Measurements from ENCODE around the gene DCHS2. TPM values are rescaled to one million over a fixed set of nuclear protein-coding genes. Genes with fewer than 3 reads are reported as not detected.

DCHS2 gene
- total RNA-seq, 1 donor: under 0.01 TPM

DNA sequence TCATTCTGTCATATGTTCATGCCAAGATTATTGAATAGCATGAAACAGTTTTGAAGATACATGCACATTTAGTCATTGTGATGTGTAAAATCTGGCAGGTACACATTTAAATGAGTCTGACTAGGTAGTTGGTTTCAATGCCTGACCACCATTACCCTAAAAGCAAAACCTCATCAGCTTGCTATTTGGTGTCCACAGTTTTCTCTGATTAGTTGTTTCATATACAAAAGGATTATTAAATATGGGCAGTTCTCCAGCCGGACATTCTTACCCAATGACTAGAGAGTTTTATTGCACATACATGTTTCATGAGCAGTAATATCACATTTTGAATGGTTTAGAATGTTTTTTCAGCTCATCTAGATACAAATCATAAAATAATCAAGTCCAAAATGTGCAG is 23.7 kb downstream of the DCHS2 start:
- peak; percentile 11 for DNase-seq (ENCODE audit: low read depth)
- TF ChIP-seq, protein P1, sequence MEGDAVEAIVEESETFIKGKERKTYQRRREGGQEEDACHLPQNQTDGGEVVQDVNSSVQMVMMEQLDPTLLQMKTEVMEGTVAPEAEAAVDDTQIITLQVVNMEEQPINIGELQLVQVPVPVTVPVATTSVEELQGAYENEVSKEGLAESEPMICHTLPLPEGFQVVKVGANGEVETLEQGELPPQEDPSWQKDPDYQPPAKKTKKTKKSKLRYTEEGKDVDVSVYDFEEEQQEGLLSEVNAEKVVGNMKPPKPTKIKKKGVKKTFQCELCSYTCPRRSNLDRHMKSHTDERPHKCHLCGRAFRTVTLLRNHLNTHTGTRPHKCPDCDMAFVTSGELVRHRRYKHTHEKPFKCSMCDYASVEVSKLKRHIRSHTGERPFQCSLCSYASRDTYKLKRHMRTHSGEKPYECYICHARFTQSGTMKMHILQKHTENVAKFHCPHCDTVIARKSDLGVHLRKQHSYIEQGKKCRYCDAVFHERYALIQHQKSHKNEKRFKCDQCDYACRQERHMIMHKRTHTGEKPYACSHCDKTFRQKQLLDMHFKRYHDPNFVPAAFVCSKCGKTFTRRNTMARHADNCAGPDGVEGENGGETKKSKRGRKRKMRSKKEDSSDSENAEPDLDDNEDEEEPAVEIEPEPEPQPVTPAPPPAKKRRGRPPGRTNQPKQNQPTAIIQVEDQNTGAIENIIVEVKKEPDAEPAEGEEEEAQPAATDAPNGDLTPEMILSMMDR (IDR thresholded peaks at IDR 0.05; ENCODE audit: insufficient read depth, low read depth, low read length): no peak
- no peak overlapping the region for H3K4me3 ChIP-seq (ENCODE audit: low read depth, low read length)

DNA sequence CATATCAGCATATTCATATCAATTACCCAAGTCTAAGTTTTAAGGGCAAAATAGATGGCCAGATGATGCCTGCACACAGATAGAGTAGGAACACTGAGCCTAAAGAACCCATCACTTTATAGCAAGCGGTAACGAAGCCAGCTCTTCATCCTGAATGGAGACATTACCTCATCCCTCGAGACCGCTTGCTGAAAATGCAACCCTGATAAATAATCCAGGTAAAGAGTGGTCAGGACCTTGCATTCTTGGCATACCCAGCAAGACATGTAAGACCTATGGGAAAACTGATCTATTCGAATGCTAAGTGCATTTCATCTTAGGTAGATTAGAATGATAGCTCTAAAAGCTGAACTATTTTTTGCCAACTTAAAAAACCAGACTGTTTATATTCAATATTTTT is 25.3 kb downstream of the DCHS2 start:
- no peak for DNase-seq (ENCODE audit: low read depth)
- H3K4me3 ChIP-seq (ENCODE audit: low read depth, low read length): no peak overlapping the region
- TF ChIP-seq, protein P1 (IDR thresholded peaks at IDR 0.05; ENCODE audit: insufficient read depth, low read depth, low read length): no peak

DNA sequence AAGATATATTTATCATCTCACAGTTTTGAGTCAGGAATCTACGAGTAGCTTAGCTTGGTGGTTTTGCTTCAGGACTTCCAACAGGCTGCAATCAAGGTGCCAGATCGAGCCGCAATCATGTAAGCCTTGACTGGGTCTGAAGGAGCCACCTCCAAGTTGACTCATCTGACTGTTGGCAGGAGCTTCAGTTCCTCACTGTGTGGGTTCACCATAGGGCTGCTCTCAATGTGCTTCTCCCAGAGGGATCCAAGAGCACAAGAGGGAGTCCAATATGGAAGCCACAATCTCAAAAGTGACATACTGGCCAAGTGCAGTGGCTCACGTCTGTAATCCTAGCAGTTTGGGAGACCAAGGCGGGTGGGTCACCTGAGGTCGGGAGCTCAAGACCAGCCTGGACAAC is 26.5 kb downstream of the DCHS2 start:
- no peak overlapping the region for H3K4me3 ChIP-seq (ENCODE audit: low read depth, low read length)
- TF ChIP-seq, protein P1 (IDR thresholded peaks at IDR 0.05; ENCODE audit: insufficient read depth, low read depth, low read length): no peak
- DNase-seq (ENCODE audit: low read depth): no peak

DNA sequence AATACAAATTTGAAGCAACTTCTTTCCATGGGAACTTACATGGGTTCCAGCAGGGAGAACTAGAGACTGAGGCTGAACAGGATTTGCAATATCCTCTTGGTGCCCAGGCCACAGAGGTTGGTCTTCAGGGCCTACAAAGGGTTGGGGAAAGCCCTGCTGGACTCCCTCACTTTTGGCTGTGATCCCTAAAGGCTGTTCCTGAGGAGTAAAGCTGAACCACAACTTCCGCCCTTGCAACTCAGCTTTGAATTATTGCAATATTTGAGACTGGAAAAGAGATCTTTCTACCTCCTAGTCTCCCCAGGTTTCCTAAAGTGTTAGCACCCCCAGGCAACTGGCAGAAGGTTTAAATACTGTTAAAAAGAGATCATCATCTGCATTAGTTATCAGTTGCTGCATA is 26.9 kb downstream of the DCHS2 start:
- TF ChIP-seq, protein P1 (IDR thresholded peaks at IDR 0.05; ENCODE audit: insufficient read depth, low read depth, low read length): no peak
- DNase-seq (ENCODE audit: low read depth): no peak

DNA sequence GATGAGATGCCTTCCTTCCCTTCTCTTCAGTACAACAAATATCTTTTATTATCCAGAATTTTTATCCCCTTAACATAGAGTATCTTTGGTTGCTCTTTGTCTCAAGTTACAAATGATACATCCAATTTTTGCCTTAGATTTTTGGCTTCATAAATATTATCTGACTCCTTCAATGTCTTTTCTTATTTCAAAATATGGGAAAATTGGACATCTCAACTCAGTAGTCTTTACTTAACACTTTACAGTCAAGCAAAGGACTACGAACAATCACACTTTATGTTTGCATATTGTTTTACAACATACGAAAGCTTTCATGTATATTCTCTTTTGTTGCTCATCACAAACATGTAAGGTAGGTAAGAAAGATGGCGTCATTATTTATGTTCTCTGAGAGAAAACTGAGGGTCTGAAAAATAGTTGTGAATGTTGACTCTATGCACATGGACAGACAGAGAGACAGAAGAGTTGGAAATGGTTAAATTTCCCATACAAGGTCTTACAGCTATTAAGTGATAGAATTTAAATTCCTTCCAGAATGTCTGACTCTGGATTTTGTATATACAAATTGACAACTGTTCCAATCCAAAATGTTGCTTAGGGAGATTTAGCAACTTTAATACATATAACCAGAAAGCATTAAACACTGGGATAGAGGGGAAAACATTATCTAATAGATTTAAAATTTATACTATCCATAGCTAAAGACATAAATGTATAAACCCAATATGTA is 29.4 kb downstream of the DCHS2 start:
- TF ChIP-seq, protein P1 (IDR thresholded peaks at IDR 0.05; ENCODE audit: insufficient read depth, low read depth, low read length): no peak
- no peak overlapping the region for H3K4me3 ChIP-seq (ENCODE audit: low read depth, low read length)
- DNase-seq (ENCODE audit: low read depth): no peak

More for the DNA sequence above, 26.9 kb downstream of the DCHS2 start:
- H3K4me3 ChIP-seq (ENCODE audit: low read depth, low read length): no peak overlapping the region

DNA sequence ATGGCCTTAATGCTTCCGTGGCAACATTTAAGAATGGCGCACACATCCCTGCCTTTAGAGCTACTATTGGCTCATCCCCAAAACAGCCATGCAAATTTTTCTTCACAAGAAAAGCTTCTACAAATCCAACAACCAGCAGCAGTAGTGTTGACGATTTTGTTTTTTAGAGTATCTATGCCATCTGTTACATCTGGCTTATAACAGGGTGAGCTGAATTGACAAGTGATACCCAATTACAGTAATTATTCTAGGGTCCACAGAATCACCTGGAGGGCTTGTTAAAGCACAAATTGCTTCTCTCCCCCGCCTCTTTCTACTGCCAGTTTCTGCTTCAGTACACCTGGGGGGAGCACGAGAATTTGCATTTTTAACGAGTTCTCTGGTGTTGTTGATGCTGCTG is 34.1 kb downstream of the DCHS2 start:
- no peak for DNase-seq (ENCODE audit: low read depth)
- TF ChIP-seq, protein P1 (IDR thresholded peaks at IDR 0.05; ENCODE audit: insufficient read depth, low read depth, low read length): no peak
- no peak overlapping the region for H3K4me3 ChIP-seq (ENCODE audit: low read depth, low read length)

DNA sequence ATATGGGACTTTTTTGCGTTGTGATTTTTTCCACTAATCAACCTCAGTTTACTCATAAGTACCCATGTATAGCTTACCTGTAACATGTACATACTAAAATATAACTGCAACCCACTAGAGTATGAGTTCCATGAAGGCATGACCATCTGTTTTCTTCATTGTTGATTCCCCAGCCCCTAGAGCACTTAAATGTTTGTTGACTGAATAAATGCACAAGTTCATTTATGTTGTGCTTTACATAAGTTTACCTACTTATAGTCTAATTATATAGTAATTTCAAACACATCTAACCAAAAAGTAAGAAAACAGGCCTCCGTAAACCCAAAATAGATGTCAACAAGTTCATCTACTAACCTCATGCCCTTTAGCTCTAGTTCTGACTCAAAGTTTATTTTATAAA is 34.7 kb downstream of the DCHS2 start:
- TF ChIP-seq, protein P1 (IDR thresholded peaks at IDR 0.05; ENCODE audit: insufficient read depth, low read depth, low read length): no peak
- no peak for DNase-seq (ENCODE audit: low read depth)
- no peak overlapping the region for H3K4me3 ChIP-seq (ENCODE audit: low read depth, low read length)

Measured in fibroblast of villous mesenchyme (primary cell).